Thoracic aorta (tissue), 2 donors: ENCODE results near the gene PLA2G2A. TPM values are rescaled to one million over a fixed set of nuclear protein-coding genes. Genes with fewer than 3 reads are reported as not detected.
"Not testable (repeated sequence)": the region's sequence is repeated elsewhere in the genome, so short reads cannot be mapped to it uniquely, and the experiment has no call there.

Experiments used
- ATAC-seq: fragments of 150-250 bp; one replicate; pipeline ENCODE4 v1.8.0; 2017; ENCODE audit warnings: low read depth; ENCODE audit not compliant: insufficient number of reproducible peaks, low FRiP score
- DNase-seq: peaks from one replicate; pipeline ENCODE4 v3.0.0-alpha.2; 2020; ENCODE audit warnings: low spot score
- H3K27ac ChIP-seq, 2 donors: fragments of 200-600 bp; sonication (generic); 1 replicate in 1 of 2; 2 replicates in 1 of 2; pipeline ENCODE4 v1.5.1; 2016; ENCODE audit warnings: mild to moderate bottlenecking in 2 of 2, moderate library complexity in 2 of 2
- H3K27me3 ChIP-seq: fragments of 200-600 bp; sonication (generic); replicated peaks from 2 replicates; pipeline ENCODE4 v1.6.0; 2016; ENCODE audit warnings: mild to moderate bottlenecking; ENCODE audit not compliant: insufficient read depth
- H3K36me3 ChIP-seq: fragments of 200-600 bp; sonication (generic); one replicate; pipeline ENCODE4 v1.5.1; 2016
- H3K4me1 ChIP-seq, 2 donors: fragments of 200-600 bp; sonication (generic); 1 replicate in 1 of 2; 2 replicates in 1 of 2; pipeline versions ENCODE4 v1.5.1 to v1.6.0; 2016; ENCODE audit warnings: low read depth in 2 of 2, mild to moderate bottlenecking in 1 of 2; ENCODE audit not compliant: control insufficient read depth in 1 of 2
- H3K4me3 ChIP-seq: fragments of 200-600 bp; sonication (generic); 2 replicates; pipeline ENCODE4 v1.5.1; 2016; ENCODE audit warnings: mild to moderate bottlenecking
- H3K9me3 ChIP-seq: fragments of 200-600 bp; sonication (generic); 2 replicates; pipeline ENCODE4 v1.5.1; 2016
- total RNA-seq, 2 donors: library from RNA; depleted of rRNA; stranded (reverse); fragments of >200 nt; gene quantifications; one replicate each; pipeline versions ENCODE4 v1.1.0 to v1.2.3, GENCODE V29; 2016
- TF ChIP-seq, protein P1 (sequence below): fragments of 200-600 bp; sonication (generic); IDR thresholded peaks from one replicate; pipeline ENCODE4 v1.5.1; 2019; ENCODE audit warnings: antibody characterized with exemption

PLA2G2A gene
- total RNA-seq, 2 donors from 2014 or later = 65.1 to 200 TPM

DNA sequence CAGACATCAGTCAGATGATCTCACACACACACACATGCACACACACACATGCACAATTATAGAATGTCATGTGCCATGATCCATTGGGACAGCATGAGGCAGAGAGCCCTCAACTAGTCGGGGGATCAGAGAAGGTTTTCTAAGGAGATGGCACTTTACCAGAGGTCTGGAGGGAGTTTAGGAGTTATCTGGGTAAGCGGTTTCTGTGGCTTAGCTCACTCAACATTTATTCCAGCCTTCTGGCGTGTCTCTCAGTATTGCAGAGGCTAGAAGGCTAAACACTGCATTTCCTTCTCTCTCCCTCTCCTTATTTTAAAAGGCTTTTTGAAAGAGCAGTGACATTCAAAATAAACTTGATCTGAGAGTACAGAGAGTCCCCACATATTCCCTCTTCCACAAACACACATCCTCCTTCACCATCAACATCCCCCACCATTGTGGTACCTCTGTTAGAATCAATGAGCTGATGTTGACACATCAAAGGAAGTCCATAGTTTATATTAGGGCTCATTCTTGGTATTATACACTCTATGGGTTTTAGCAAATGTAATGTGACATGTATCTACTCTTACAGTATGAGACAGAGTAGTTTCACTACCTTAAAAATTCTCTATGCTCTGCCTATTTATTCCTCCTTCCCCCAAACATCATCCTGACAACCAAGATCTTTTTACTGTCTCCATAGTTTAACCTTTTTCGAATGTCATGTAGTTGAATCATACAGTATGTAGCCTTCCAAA lies 9.0 kb upstream of the PLA2G2A start:
- Histone ChIP-seq H3K27me3 (no peaks in the 10 kb centered on the region), H3K4me3 (no peak overlapping the region), H3K27ac (no peak overlapping the region), H3K36me3 (no peaks in the 10 kb centered on the region), H3K9me3 (no peaks in the 10 kb centered on the region), H3K4me1 (no peaks in the 10 kb centered on the region)
- no peak for ATAC-seq
- TF ChIP-seq, protein P1, sequence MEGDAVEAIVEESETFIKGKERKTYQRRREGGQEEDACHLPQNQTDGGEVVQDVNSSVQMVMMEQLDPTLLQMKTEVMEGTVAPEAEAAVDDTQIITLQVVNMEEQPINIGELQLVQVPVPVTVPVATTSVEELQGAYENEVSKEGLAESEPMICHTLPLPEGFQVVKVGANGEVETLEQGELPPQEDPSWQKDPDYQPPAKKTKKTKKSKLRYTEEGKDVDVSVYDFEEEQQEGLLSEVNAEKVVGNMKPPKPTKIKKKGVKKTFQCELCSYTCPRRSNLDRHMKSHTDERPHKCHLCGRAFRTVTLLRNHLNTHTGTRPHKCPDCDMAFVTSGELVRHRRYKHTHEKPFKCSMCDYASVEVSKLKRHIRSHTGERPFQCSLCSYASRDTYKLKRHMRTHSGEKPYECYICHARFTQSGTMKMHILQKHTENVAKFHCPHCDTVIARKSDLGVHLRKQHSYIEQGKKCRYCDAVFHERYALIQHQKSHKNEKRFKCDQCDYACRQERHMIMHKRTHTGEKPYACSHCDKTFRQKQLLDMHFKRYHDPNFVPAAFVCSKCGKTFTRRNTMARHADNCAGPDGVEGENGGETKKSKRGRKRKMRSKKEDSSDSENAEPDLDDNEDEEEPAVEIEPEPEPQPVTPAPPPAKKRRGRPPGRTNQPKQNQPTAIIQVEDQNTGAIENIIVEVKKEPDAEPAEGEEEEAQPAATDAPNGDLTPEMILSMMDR = no peak
- DNase-seq = no peak

DNA sequence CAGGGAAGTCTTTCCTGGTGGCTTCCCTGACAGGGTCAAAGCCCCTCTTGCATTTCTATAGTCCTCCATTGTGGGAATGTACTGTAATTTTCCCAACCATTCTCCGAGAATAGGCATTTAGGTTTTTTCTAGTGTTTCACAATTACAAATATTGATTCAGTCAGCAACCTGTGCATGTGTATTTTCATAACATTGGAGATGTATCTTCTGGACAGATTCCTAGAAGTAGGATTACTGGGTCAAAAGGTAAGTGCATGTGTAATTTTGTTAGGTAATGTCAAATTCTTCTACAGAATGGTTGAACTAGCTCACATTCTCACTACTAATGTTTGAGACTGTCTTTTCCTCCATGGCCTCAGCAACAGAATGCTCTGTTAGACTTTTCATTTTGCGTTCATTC lies 8.3 kb upstream of the PLA2G2A start:
- no peak for DNase-seq
- H3K27ac ChIP-seq = no peak overlapping the region
- H3K36me3 ChIP-seq = no peaks in the 10 kb centered on the region
- ATAC-seq = no peak
- no peaks in the 10 kb centered on the region for H3K4me1 ChIP-seq
- TF ChIP-seq, protein P1 = no peak
- H3K27me3 ChIP-seq = no peaks in the 10 kb centered on the region
- no peaks in the 10 kb centered on the region for H3K9me3 ChIP-seq
- no peak overlapping the region for H3K4me3 ChIP-seq

DNA sequence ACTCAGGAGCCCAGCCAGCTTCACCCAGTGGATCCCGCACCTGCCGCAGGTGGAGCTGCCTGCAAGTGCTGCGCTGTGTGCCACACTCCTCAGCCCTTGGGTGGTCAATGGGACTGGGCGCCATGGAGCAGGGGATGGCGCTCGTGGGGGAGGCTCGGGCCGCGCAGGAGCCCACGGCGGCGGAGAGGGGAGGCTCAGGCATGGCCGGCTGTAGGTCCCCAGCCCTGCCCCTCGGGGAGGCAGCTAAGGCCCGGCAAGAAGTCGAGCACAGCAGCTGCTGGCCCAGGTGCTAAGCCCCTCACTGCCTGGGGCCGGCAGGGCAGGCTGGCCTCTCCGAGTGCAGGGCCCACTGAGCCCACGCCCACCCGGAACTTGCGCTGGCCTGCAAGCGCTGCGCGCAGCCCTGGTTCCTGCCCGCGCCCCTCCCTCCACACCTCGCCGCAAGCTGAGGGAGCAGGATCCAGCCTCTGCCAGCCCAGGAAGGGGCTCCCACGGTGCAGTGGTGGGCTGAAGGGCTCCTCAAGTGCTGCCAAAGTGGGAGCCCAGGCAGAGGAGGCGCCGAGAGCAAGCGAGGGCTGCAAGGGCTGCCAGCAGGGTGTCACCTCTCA lies 5.1 kb upstream of the PLA2G2A start:
- H3K27me3 ChIP-seq, H3K27ac ChIP-seq, H3K36me3 ChIP-seq, H3K4me1 ChIP-seq, H3K9me3 ChIP-seq, ATAC-seq, H3K4me3 ChIP-seq, DNase-seq: not testable (repeated sequence)

DNA sequence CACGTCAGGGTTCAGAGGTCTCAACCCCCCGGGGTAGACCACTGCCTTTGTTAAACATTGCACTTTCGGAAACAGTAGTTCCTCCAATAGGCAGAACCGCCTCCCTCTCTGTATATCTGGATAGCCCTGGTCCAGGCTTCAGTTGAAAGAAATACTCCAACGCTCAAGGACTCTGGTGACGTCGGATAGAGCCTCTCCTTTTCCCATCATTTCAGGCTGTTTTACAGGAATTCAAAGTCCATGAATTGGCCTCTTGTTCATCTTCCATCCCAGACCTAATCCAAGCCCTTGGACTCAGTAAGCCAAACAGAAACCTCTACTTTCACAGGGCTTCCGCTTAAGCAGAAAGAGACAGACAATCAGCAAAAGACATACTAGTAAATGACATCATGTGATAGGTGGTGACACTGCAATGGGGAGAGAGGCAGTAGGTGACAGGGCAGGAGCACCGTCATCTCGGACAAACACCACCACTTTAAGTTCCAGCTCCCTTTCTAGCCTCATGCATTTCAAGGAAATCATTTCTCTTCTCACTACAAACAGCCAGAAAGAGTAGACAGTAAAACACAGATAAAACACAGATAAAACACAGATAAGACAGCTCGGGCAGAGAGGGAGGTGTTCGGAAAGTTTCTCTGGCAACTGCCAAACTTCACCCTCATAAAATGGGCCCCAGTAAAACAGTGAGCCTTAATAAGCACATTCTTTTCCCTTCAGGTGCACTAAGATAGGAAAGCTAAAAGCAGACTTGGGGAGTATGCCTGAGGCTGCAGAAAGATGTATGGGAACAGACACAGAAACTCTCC lies 2.3 kb upstream of the PLA2G2A start:
- ATAC-seq = no peak
- no peaks in the 10 kb centered on the region for H3K36me3 ChIP-seq
- no peaks in the 10 kb centered on the region for H3K27me3 ChIP-seq
- no peak overlapping the region for H3K4me3 ChIP-seq
- H3K27ac ChIP-seq = no peak overlapping the region
- H3K4me1 ChIP-seq = no peaks in the 10 kb centered on the region
- H3K9me3 ChIP-seq = no peaks in the 10 kb centered on the region
- TF ChIP-seq, protein P1 = no peak
- no peak for DNase-seq

DNA sequence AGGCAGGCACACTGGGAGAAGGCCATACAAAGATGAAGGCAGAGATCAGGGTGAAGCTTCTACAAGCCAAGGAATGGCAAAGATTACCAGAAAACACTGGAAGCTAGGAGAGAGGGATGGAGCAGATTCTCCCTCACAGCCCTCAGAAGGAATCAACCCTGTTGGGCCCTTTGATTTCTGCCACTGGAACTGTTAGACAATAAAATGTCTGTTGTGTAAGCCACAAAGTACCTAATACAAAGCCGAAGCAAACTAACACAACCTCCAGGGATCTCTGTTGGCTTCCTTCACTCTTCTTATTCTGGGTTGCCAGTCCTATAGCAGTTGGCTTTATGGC lies 1.7 kb upstream of the PLA2G2A start:
- TF ChIP-seq, protein P1 = no peak
- H3K27ac ChIP-seq = no peak overlapping the region
- ATAC-seq = no peak

More for the DNA sequence above, 1.7 kb upstream of the PLA2G2A start:
- Histone ChIP-seq H3K4me1 (no peaks in the 10 kb centered on the region), H3K36me3 (no peaks in the 10 kb centered on the region), H3K9me3 (no peaks in the 10 kb centered on the region), H3K27me3 (no peaks in the 10 kb centered on the region), H3K4me3 (no peak overlapping the region)
- no peak for DNase-seq
